ENCODE measurements around the gene RAD21L1.

The RAD21L1 gene

GRCh38 chr20:1255675-1256074 lies 29.8 kb downstream of the RAD21L1 start:
- DNase-seq (ENCODE audit: low read depth): no peak
- TF ChIP-seq CTCF (IDR thresholded peaks at IDR 0.05; ENCODE audit: low read depth, low read length, missing control alignments): no peak
- no peak overlapping the region for H3K4me3 ChIP-seq (ENCODE audit: low read depth, low read length)
- in situ Hi-C loops (cut with HindIII; ENCODE audit: low sequenced_read_pairs): no loop called here

- DNase-seq (ENCODE audit: low read depth): no peak
- no peak overlapping the region for H3K4me3 ChIP-seq (ENCODE audit: low read depth, low read length)
- no peak for TF ChIP-seq CTCF (IDR thresholded peaks at IDR 0.05; ENCODE audit: low read depth, low read length, missing control alignments)
- in situ Hi-C loops (cut with HindIII; ENCODE audit: low sequenced_read_pairs): no loop called here
Measured at GRCh38 chr20:1263853-1264252, 38.0 kb downstream of the RAD21L1 start.

- no peak for DNase-seq (ENCODE audit: low read depth)
- in situ Hi-C loops (cut with HindIII; ENCODE audit: low sequenced_read_pairs): no loop called here
- no peak overlapping the region for H3K4me3 ChIP-seq (ENCODE audit: low read depth, low read length)
- TF ChIP-seq CTCF (IDR thresholded peaks at IDR 0.05; ENCODE audit: low read depth, low read length, missing control alignments): no peak
Measured at GRCh38 chr20:1264727-1265126, 38.9 kb downstream of the RAD21L1 start.

GRCh38 chr20:1265226-1265915 lies 39.5 kb downstream of the RAD21L1 start:
- in situ Hi-C loops (cut with HindIII; ENCODE audit: low sequenced_read_pairs): no loop called here
- DNase-seq (ENCODE audit: low read depth): no peak
- TF ChIP-seq CTCF (IDR thresholded peaks at IDR 0.05; ENCODE audit: low read depth, low read length, missing control alignments): no peak
- peak overlapping the region; percentile 62 for H3K4me3 ChIP-seq (ENCODE audit: low read depth, low read length)

- in situ Hi-C loops (cut with HindIII; ENCODE audit: low sequenced_read_pairs): no loop called here
- no peak for DNase-seq (ENCODE audit: low read depth)
- peak overlapping the region; percentile 62 for H3K4me3 ChIP-seq (ENCODE audit: low read depth, low read length)
- TF ChIP-seq CTCF (IDR thresholded peaks at IDR 0.05; ENCODE audit: low read depth, low read length, missing control alignments): no peak
Measured at GRCh38 chr20:1265916-1266166, 40.0 kb downstream of the RAD21L1 start.

GRCh38 chr20:1266167-1266973 lies 40.5 kb downstream of the RAD21L1 start, which contains the start of gene SNPH:
Gene SNPH, plus strand, starts transcription at chr20:1266294. Its CDS starts 29,946 bp downstream, at chr20:1296240.
- in situ Hi-C loops (cut with HindIII; ENCODE audit: low sequenced_read_pairs): no loop called here
- TF ChIP-seq CTCF (IDR thresholded peaks at IDR 0.05; ENCODE audit: low read depth, low read length, missing control alignments): no peak
- peak; percentile 36 for DNase-seq (ENCODE audit: low read depth)
- H3K4me3 ChIP-seq (ENCODE audit: low read depth, low read length): peak within 1 kb of the TSS; percentile 62
